HepG2 (cell line): ENCODE results near the gene UGCG. TPM values are rescaled to one million over a fixed set of nuclear protein-coding genes. Genes with fewer than 3 reads are reported as not detected.

Source experiments
- HIC2 ChIP-seq: sonication (generic); formaldehyde crosslinking; IDR thresholded peaks from 2 replicates; pipeline ENCODE4 v1.9.0; 2022; ENCODE audit warnings: low read depth, missing genetic modification reagents
- MTF2 ChIP-seq: sonication (generic); formaldehyde crosslinking; IDR thresholded peaks from 2 replicates; pipeline ENCODE4 v1.5.0; 2020; ENCODE audit warnings: missing genetic modification reagents, borderline replicate concordance
- MXI1 ChIP-seq: IDR thresholded peaks from 3 replicates; pipeline ENCODE4 v1.6.1; 2012; ENCODE audit warnings: low read depth, low read length, inconsistent platforms, borderline replicate concordance
- NCOR1 ChIP-seq: fragments of 200-600 bp; sonication (generic); IDR thresholded peaks from 2 replicates; pipeline ENCODE4 v1.7.0; 2017; ENCODE audit warnings: antibody characterized with exemption, low read length, borderline replicate concordance
- RFXANK ChIP-seq: IDR thresholded peaks from 2 replicates; pipeline ENCODE4 v1.6.1; 2016
- SMC3 ChIP-seq: IDR thresholded peaks from 2 replicates; pipeline ENCODE4 v1.6.1; 2011; ENCODE audit warnings: low read length, improper control_type of control experiment
- TFE3 ChIP-seq: IDR thresholded peaks from 2 replicates; pipeline ENCODE4 v1.6.1; 2016
- WIZ ChIP-seq: sonication (generic); formaldehyde crosslinking; IDR thresholded peaks from 2 replicates; pipeline ENCODE4 v1.5.1; 2020; ENCODE audit warnings: mild to moderate bottlenecking, missing genetic modification reagents
- ZFP62 ChIP-seq: sonication (generic); formaldehyde crosslinking; IDR thresholded peaks from 2 replicates; pipeline ENCODE4 v1.4.0; 2020; ENCODE audit warnings: missing genetic modification reagents
- ZNF331 ChIP-seq: sonication (generic); formaldehyde crosslinking; IDR thresholded peaks from 2 replicates; pipeline ENCODE4 v1.4.0; 2020; ENCODE audit warnings: missing genetic modification reagents
- ZNF644 ChIP-seq: IDR thresholded peaks from 2 replicates; pipeline ENCODE4 v1.6.1; 2016; ENCODE audit warnings: low read depth
- ZNF766 ChIP-seq: sonication (generic); formaldehyde crosslinking; IDR thresholded peaks from 2 replicates; pipeline ENCODE4 v1.5.0; 2020; ENCODE audit warnings: missing genetic modification reagents, borderline replicate concordance
- ZNF781 ChIP-seq: sonication (generic); formaldehyde crosslinking; IDR thresholded peaks from 2 replicates; pipeline ENCODE4 v1.5.1; 2020; ENCODE audit warnings: borderline replicate concordance, mild to moderate bottlenecking, missing genetic modification reagents; ENCODE audit errors: not compliant biosample characterization
- ZNF850 ChIP-seq: sonication (generic); formaldehyde crosslinking; conservative IDR thresholded peaks from 2 replicates; pipeline ENCODE4 v1.9.0; 2021; ENCODE audit warnings: mild to moderate bottlenecking, missing genetic modification reagents
- polyA plus RNA-seq, 8 experiments: library from polyadenylated mRNA; depleted of rRNA in 3 of 8; stranded (reverse) in 7 of 8; unstranded in 1 of 8; fragments of >200 nt; fragmentation: Illumina TruSeq in 4 of 8; extraction: Trizol in 4 of 8; gene quantifications; 2 replicates each; pipeline versions ENCODE4 v1.2.1 to v1.2.3, GENCODE V29; 2011 to 2016; ENCODE audit warnings: low read depth in 4 of 8, missing spikeins in 1 of 8, mixed read lengths in 1 of 8; ENCODE audit not compliant: insufficient read depth in 1 of 8
- total RNA-seq, 5 experiments: library from RNA; depleted of rRNA; stranded (reverse); fragments of >200 nt; fragmentation: Illumina TruSeq; extraction: Trizol; gene quantifications; 2 replicates each; pipeline ENCODE4 v1.2.3, GENCODE V29; 2016; ENCODE audit warnings: low read depth in 1 of 5
- TF ChIP-seq, protein P1 (sequence below): sonication (generic); formaldehyde crosslinking; IDR thresholded peaks from 2 replicates; pipeline ENCODE4 v1.4.0; 2020; ENCODE audit warnings: missing genetic modification reagents
- TF ChIP-seq, protein P2 (sequence below): sonication (generic); formaldehyde crosslinking; IDR thresholded peaks from one replicate; pipeline ENCODE4 v1.5.1; 2020; ENCODE audit warnings: mild to moderate bottlenecking, missing genetic modification reagents; ENCODE audit errors: not compliant biosample characterization

The UGCG gene
- total and polyA plus RNA-seq, 2 of the 13 experiments (the other 11 are each of a cell fraction or from before 2014, with no cell fraction given): 10.5 to 13.9 TPM

DNA sequence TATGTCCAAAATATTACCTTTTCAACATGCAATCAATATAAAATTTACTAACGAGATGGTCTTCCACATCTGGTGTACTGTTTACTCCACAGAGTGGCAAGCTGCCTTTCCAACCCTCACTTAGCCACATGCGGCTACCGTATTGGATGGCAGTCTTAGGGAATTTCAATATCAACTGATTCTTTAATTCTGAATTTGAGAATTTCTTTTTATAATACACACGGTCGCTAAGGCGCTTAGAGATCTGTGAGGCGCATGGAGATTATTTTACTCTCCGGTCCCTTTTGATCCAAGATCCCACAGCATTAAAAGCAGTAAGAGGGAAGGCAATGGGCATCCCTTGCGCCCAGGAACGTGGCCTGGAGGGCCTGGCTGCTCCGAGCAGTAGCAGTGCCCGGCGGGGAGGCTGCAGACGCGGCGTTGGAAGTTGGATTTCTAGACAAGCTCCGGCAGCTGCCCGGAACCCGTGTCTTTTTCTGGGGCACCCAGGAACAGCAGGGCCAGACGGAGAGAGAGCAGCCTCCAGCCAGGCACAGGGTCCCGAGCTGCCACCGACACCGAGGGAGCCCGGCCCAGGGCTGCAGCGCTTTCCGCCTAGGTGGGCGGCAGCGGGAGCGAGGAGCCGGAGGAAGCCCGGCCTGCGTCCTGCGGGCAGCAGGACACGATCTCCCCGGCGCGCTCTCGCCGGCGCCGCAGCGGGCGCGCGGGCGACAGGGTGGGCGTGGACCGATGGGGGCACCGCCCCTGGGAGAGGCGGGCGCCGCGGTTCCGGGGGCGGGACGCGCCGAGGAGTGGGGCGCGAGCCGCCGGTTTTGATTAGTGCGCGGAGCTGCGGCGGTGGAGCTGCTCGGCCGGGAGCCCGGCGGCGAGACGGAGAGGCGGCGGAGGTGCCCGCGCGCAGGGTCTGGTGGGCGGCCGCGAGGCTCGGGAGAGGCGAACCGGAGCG is at the start of gene UGCG (continued):
- TF ChIP-seq HIC2 (peak; percentile 78), ZNF766 (CRISPR knock-in tag) (peak; percentile 80; the same call in 1 of the 2 replicates), ZNF331 (peak; percentile 56), ZNF644 (CRISPR knock-in tag) (no peak), ZNF850 (CRISPR knock-in tag) (0 out of 2 replicates have a peak, but pooled peaks have one; percentile 40), MXI1 (peak; percentile 76; the same call in 2 of the 3 replicates), WIZ (CRISPR knock-in tag) (no peak), NCOR1 (no peak), RFXANK (CRISPR knock-in tag) (no peak), TFE3 (peak; percentile 39; the same call in 1 of the 2 replicates), ZNF781 (CRISPR knock-in tag) (peak; percentile 69), SMC3 (no peak), ZFP62 (no peak), MTF2 (0 out of 2 replicates have a peak, but pooled peaks have one; percentile 39)
- TF ChIP-seq, protein P1, sequence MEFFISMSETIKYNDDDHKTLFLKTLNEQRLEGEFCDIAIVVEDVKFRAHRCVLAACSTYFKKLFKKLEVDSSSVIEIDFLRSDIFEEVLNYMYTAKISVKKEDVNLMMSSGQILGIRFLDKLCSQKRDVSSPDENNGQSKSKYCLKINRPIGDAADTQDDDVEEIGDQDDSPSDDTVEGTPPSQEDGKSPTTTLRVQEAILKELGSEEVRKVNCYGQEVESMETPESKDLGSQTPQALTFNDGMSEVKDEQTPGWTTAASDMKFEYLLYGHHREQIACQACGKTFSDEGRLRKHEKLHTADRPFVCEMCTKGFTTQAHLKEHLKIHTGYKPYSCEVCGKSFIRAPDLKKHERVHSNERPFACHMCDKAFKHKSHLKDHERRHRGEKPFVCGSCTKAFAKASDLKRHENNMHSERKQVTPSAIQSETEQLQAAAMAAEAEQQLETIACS (CRISPR knock-in tag): peak; percentile 95
- TF ChIP-seq, protein P2, sequence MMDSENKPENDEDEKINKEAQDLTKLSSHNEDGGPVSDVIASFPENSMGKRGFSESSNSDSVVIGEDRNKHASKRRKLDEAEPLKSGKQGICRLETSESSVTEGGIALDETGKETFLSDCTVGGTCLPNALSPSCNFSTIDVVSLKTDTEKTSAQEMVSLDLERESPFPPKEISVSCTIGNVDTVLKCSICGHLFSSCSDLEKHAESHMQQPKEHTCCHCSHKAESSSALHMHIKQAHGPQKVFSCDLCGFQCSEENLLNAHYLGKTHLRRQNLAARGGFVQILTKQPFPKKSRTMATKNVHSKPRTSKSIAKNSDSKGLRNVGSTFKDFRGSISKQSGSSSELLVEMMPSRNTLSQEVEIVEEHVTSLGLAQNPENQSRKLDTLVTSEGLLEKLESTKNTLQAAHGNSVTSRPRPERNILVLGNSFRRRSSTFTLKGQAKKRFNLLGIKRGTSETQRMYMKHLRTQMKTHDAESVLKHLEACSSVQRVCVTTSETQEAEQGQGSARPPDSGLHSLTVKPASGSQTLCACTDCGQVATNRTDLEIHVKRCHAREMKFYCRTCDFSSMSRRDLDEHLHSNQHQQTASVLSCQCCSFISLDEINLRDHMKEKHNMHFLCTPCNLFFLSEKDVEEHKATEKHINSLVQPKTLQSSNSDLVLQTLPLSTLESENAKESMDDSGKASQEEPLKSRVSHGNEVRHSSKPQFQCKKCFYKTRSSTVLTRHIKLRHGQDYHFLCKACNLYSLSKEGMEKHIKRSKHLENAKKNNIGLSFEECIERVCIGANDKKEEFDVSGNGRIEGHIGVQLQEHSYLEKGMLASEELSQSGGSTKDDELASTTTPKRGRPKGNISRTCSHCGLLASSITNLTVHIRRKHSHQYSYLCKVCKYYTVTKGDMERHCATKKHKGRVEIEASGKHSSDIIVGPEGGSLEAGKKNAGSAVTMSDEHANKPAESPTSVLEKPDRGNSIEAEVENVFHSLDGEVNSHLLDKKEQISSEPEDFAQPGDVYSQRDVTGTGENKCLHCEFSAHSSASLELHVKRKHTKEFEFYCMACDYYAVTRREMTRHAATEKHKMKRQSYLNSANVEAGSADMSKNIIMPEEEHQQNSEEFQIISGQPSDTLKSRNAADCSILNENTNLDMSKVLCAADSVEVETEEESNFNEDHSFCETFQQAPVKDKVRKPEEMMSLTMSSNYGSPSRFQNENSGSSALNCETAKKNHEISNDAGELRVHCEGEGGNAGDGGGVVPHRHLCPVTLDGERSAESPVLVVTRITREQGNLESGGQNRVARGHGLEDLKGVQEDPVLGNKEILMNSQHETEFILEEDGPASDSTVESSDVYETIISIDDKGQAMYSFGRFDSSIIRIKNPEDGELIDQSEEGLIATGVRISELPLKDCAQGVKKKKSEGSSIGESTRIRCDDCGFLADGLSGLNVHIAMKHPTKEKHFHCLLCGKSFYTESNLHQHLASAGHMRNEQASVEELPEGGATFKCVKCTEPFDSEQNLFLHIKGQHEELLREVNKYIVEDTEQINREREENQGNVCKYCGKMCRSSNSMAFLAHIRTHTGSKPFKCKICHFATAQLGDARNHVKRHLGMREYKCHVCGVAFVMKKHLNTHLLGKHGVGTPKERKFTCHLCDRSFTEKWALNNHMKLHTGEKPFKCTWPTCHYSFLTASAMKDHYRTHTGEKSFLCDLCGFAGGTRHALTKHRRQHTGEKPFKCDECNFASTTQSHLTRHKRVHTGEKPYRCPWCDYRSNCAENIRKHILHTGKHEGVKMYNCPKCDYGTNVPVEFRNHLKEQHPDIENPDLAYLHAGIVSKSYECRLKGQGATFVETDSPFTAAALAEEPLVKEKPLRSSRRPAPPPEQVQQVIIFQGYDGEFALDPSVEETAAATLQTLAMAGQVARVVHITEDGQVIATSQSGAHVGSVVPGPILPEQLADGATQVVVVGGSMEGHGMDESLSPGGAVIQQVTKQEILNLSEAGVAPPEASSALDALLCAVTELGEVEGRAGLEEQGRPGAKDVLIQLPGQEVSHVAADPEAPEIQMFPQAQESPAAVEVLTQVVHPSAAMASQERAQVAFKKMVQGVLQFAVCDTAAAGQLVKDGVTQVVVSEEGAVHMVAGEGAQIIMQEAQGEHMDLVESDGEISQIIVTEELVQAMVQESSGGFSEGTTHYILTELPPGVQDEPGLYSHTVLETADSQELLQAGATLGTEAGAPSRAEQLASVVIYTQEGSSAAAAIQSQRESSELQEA (CRISPR knock-in tag): no peak
